ENCODE measurements around the gene COL8A1.

Gene COL8A1

DNA sequence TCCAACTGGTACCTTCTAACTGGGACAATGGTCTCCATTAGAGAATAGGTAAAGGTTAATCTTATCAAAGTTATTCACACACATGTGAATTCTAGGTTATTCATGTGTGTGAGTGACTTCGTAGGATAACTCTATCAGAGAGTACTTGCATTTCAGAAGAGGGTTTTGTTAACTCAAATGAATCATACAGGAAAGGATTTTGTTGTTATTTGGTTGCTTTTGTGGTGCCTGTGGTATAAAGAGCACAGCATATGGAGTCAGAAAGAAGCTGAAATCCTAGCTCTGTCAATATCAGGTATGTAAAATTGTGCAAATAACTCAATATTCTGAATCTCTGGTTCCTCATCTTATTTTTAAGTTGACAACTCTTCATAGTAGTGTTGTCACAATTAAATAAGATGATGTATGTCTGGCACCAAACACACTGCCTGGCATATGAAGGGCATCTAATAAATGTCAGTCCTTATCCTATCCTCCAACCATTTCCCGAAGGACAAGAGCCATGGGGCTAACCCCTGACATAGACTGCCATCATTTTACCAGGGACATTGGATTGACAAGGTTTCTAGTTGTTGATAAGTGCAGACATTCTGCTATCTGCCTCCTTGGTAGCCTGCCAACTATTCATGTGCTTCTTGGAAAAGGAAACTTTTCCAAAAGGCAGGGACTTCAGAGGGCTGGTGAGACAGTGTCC, 130.6 kb downstream of the COL8A1 start:
- no peak overlapping the region for H3K4me3 ChIP-seq (ENCODE audit: low read length)
- DNase-seq (ENCODE audit: low read depth), result no peak
- no peak for TF ChIP-seq CTCF (conservative IDR thresholded peaks at IDR 0.05; ENCODE audit: low read length)

DNA sequence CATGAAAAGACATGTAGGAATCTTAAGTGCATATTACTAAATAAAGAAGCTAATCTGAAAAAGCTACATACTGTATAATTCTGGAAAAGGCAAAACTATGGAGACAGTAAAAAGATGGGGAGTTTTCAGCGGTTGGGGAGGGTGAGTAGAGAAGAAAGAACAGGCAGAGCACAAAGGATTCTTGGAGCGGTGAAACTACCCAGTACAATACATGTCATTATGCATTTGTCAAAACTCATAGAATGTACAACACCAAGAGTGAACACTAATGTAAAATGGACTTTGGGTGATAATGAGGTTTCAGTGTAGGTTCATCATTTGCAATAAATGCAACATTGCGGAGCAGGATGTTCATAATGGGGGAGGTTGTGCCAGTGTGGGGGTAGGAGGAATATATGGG, 133.8 kb downstream of the COL8A1 start:
- H3K4me3 ChIP-seq (ENCODE audit: low read length), result no peak overlapping the region
- no peak for TF ChIP-seq CTCF (conservative IDR thresholded peaks at IDR 0.05; ENCODE audit: low read length)
- no peak for DNase-seq (ENCODE audit: low read depth)

GRCh38 chr3:99772671-99773070, 134.3 kb downstream of the COL8A1 start:
- no peak overlapping the region for H3K4me3 ChIP-seq (ENCODE audit: low read length)
- no peak for TF ChIP-seq CTCF (conservative IDR thresholded peaks at IDR 0.05; ENCODE audit: low read length)
- DNase-seq (ENCODE audit: low read depth), result no peak

DNA sequence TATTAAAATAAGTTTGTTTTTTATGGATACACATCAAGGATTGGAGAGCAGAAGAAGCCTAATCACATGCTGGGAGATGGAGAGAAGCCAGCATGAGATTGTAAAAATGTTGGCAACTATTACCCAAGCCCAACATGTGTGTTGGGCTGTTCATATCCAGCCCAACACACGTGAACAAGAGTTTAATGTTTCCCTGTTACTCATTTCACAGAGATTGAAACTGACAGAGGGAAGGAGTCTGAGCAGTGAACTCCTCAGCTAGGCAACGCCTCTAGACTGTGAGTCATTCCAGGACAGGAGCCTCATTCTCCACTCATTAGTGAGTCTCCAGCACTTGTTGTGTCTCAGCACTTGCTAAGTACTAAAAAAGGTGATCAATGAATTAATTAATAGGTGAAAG, 136.1 kb downstream of the COL8A1 start:
- H3K4me3 ChIP-seq (ENCODE audit: low read length), result no peak overlapping the region
- peak; percentile 89 for DNase-seq (ENCODE audit: low read depth)
- TF ChIP-seq CTCF (conservative IDR thresholded peaks at IDR 0.05; ENCODE audit: low read length), result no peak

DNA sequence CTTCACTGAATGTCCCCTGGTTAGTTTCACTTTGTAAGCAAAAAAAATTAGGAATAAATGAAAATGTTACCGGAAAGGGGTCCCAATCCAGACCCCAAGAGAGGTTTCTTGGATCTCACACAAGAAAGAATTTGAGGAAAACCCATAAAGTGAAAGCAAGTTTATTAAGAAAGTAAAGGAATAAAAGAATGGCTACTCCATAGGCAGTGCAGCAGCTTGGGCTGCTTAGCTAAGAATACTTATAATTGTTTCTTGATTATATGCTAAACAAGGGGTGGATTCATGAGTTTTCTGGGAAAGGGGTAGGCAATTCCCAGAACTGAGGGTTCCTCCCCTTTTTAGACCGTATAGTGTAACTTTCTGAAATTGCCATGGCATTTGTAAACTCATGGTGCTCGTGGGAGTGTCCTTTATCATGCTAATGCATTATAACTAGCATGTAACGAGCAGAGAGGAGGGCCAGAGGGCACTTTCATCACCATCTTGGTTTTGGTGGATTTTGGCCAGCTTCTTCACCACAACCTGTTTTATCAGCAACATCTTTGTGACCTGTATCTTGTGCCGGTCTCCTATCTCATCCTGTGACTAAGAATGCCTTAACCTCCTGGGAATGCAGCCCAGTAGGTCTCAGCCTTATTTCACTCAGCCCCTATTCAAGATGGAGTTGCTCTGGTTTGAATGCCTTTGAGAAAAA, 138.3 kb downstream of the COL8A1 start:
- TF ChIP-seq CTCF (conservative IDR thresholded peaks at IDR 0.05; ENCODE audit: low read length), result no peak
- no peak overlapping the region for H3K4me3 ChIP-seq (ENCODE audit: low read length)
- DNase-seq (ENCODE audit: low read depth), result no peak

GRCh38 chr3:99777210-99777549, 138.8 kb downstream of the COL8A1 start:
- no peak overlapping the region for H3K4me3 ChIP-seq (ENCODE audit: low read length)
- no peak for DNase-seq (ENCODE audit: low read depth)
- no peak for TF ChIP-seq CTCF (conservative IDR thresholded peaks at IDR 0.05; ENCODE audit: low read length)

DNA sequence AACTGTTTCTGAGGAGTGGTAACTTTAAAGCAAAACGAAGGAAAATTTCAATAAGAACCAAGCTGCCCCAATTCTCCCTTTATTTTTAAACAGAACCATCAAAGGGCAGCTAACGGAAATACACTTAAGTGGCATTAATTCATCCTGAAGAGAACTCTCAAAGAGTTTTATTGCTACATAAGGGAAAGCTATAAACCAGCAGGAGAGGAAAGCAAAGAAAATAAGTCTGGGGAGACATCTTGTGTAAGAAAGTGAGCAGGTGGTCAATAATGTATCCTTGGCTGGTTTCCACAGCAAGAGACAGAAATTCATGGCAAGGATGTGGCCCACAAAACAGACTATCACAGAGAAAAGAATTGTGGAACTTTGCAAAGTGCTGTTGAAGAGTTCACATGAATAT, 139.3 kb downstream of the COL8A1 start:
- H3K4me3 ChIP-seq (ENCODE audit: low read length), result no peak overlapping the region
- no peak for TF ChIP-seq CTCF (conservative IDR thresholded peaks at IDR 0.05; ENCODE audit: low read length)
- no peak for DNase-seq (ENCODE audit: low read depth)
